Endothelial cell of umbilical vein (primary cell): ENCODE results near the gene ATP6V1A. TPM values are rescaled to one million over a fixed set of nuclear protein-coding genes. Genes with fewer than 3 reads are reported as not detected.

Experiments
- BruUV-seq: library from RNA; stranded (reverse); fragments of 400-500 nt; replicated peaks from 2 replicates; lab custom pipeline; 2021; lab: Mats Ljungman, UMichigan
- CTCF ChIA-PET: fragments of 300-600, 350-600 bp; sonication (Branson Sonifier 250); formaldehyde crosslinking; loops from one replicate; lab custom pipeline; 2021; ENCODE audit warnings: antibody characterized with exemption, inconsistent platforms; lab: Charles Lee
- POLR2A ChIA-PET: fragments of 300-600, 350-600 bp; sonication (Branson Sonifier 250); formaldehyde crosslinking; loops from one replicate; lab custom pipeline; 2021; ENCODE audit warnings: antibody characterized with exemption, inconsistent platforms; lab: Charles Lee
- DNase-seq: peaks from one replicate; pipeline ENCODE4 v3.0.0-alpha.2; 2011; ENCODE audit warnings: low read depth, low spot score
- FAIRE-seq: peaks from 2 replicates; lab custom pipeline; 2011; peaks lifted over from hg19 to GRCh38; lab: Jason Lieb, UNC
- H2AFZ ChIP-seq: 2 replicates; pipeline ENCODE4 v1.6.0; 2012; ENCODE audit warnings: low read depth, low read length, control low read depth, inconsistent platforms
- H3K27ac ChIP-seq: 2 replicates; pipeline ENCODE4 v1.5.1; 2011; ENCODE audit warnings: low read depth, mild to moderate bottlenecking, control low read depth, low read length, moderate library complexity; ENCODE audit not compliant: insufficient read depth
- H3K27me3 ChIP-seq, 2 experiments: 2 replicates each; pipeline versions ENCODE4 v1.6.0 to v1.6.1; 2011; ENCODE audit warnings: low read length in 2 of 2, mixed read lengths in 1 of 2; ENCODE audit not compliant: control insufficient read depth in 2 of 2, insufficient read depth in 2 of 2
- H3K36me3 ChIP-seq, 2 experiments: 2 replicates in 1 of 2; 3 replicates in 1 of 2; pipeline ENCODE4 v1.5.1; 2011; ENCODE audit warnings: low read length in 2 of 2, mild to moderate bottlenecking in 1 of 2, moderate library complexity in 1 of 2; ENCODE audit not compliant: control insufficient read depth in 2 of 2, insufficient read depth in 2 of 2; ENCODE audit errors: extremely low read depth in 1 of 2
- H3K4me1 ChIP-seq: 3 replicates; pipeline ENCODE4 v1.5.1; 2011; ENCODE audit warnings: mild to moderate bottlenecking, low read length; ENCODE audit not compliant: control insufficient read depth, insufficient read depth; ENCODE audit errors: extremely low read depth
- H3K4me2 ChIP-seq: 2 replicates; pipeline ENCODE4 v1.6.1; 2011; ENCODE audit warnings: low read length, control low read depth, mixed read lengths; ENCODE audit not compliant: insufficient read depth
- H3K4me3 ChIP-seq, 3 experiments: fragments of 200-600 bp in 1 of 3; sonication (generic), shearing (Covaris generic) in 1 of 3; replicated peaks in 1 of 3; 2 replicates each; pipeline ENCODE4 v1.5.1; 2011 to 2016; ENCODE audit warnings: control low read depth in 3 of 3, low read length in 3 of 3, mild to moderate bottlenecking in 2 of 3, inconsistent platforms in 1 of 3, low read depth in 1 of 3, moderate library complexity in 1 of 3; ENCODE audit not compliant: insufficient read depth in 1 of 3
- H3K79me2 ChIP-seq: 2 replicates; pipeline ENCODE4 v1.6.0; 2012; ENCODE audit warnings: low read length, inconsistent platforms; ENCODE audit not compliant: control insufficient read depth, insufficient read depth
- H3K9ac ChIP-seq: replicated peaks from 2 replicates; pipeline ENCODE3; 2011; ENCODE audit warnings: low read length, control low read depth; ENCODE audit not compliant: insufficient read depth; ENCODE audit errors: extremely low read depth
- H3K9me1 ChIP-seq: replicated peaks from 3 replicates; pipeline ENCODE4 v1.6.0; 2011; ENCODE audit warnings: mild to moderate bottlenecking, low read length; ENCODE audit not compliant: control insufficient read depth, insufficient read depth; ENCODE audit errors: extremely low read depth
- H3K9me3 ChIP-seq: replicated peaks from 2 replicates; pipeline ENCODE4 v1.5.1; 2012; ENCODE audit warnings: low read length, inconsistent platforms; ENCODE audit not compliant: control insufficient read depth, insufficient read depth
- H4K20me1 ChIP-seq: replicated peaks from 2 replicates; pipeline ENCODE3; 2011; ENCODE audit warnings: mild to moderate bottlenecking, low read length; ENCODE audit not compliant: control insufficient read depth, insufficient read depth; ENCODE audit errors: extremely low read depth
- EZH2 ChIP-seq: IDR thresholded peaks from 2 replicates; pipeline ENCODE4 v1.6.1; 2012; ENCODE audit warnings: borderline replicate concordance, low read depth, mild to moderate bottlenecking, moderate library complexity, low read length, inconsistent platforms; ENCODE audit not compliant: severe bottlenecking
- JUN ChIP-seq: IDR thresholded peaks from 2 replicates; pipeline ENCODE4 v1.6.1; 2011; ENCODE audit warnings: borderline replicate concordance, low read depth; ENCODE audit not compliant: insufficient read length, insufficient read depth
- MYC ChIP-seq: IDR thresholded peaks from one replicate; pipeline ENCODE4 v1.6.1; 2011; ENCODE audit warnings: mild to moderate bottlenecking, low read depth, low read length
- POLR2A ChIP-seq: IDR thresholded peaks from 2 replicates; pipeline ENCODE4 v1.6.1; 2012; ENCODE audit warnings: low read depth, mild to moderate bottlenecking, control low read depth, low read length
- POLR2AphosphoS5 ChIP-seq: IDR thresholded peaks from 2 replicates; pipeline ENCODE4 v1.6.1; 2012; ENCODE audit warnings: low read depth, mild to moderate bottlenecking, control low read depth, low read length, moderate library complexity; ENCODE audit not compliant: insufficient read depth
- dilution Hi-C: fragments of 300-500 bp; cut with MboI; formaldehyde crosslinking; loops from one replicate; pipeline ENCODE4 v1.15.0; 2019; ENCODE audit warnings: low sequenced_read_pairs; ENCODE audit not compliant: extremely low pct_ligation_motif_present
- intact Hi-C: fragments of 100-400 bp; cut with micrococcal nuclease; formaldehyde crosslinking; loops from one replicate; pipeline ENCODE4 v1.10.0; 2022
- polyA plus RNA-seq, 4 experiments: library from polyadenylated mRNA; depleted of rRNA in 3 of 4; stranded (reverse) in 3 of 4; unstranded in 1 of 4; fragments of >200 nt; gene quantifications; 2 replicates each; pipeline versions ENCODE4 v1.2.1 to v1.2.3, GENCODE V29; 2011 to 2012; ENCODE audit warnings: missing spikeins in 1 of 4
- total RNA-seq: library from RNA; stranded (reverse); gene quantifications from 2 replicates; pipeline ENCODE4 v1.2.3, GENCODE V29; 2021
- TF ChIP-seq, protein P1 (sequence below): IDR thresholded peaks from 2 replicates; pipeline ENCODE4 v1.6.1; 2011; ENCODE audit not compliant: insufficient read depth, insufficient read length
- TF ChIP-seq, protein P2 (sequence below), 2 donors: IDR thresholded peaks; 1 replicate in 1 of 2; 2 replicates in 1 of 2; pipeline ENCODE4 v1.5.1; 2011; ENCODE audit warnings: low read length in 2 of 2, mild to moderate bottlenecking in 2 of 2, moderate library complexity in 2 of 2, control low read depth in 1 of 2, inconsistent platforms in 1 of 2, low read depth in 1 of 2; ENCODE audit not compliant: insufficient read depth in 1 of 2; ENCODE audit errors: extremely low read depth in 1 of 2

The ATP6V1A gene
- total and polyA plus RNA-seq, 2 donors (not counting 3 experiments of a cell fraction or from before 2014, with no cell fraction given) = 20.9 to 96.9 TPM

GRCh38 chr3:113741086-113741485 lies 5.7 kb upstream of the ATP6V1A start:
- no peak overlapping the region for H3K4me2 ChIP-seq
- no peaks in the 10 kb centered on the region for H3K36me3 ChIP-seq
- no peaks in the 10 kb centered on the region for H3K9me1 ChIP-seq
- no peak overlapping the region for H3K27ac ChIP-seq
- BruUV-seq = no TSS peak
- no peak overlapping the region for H3K9ac ChIP-seq
- TF ChIP-seq EZH2 = no peak
- TF ChIP-seq JUN = no peak
- no peak overlapping the region for H3K4me3 ChIP-seq
- ChIA-PET POLR2A (no interaction called here), CTCF (interaction anchor here (1.6 to 8.0 kb wide), 3 partner anchors 19 to 413 kb away, joined by 3 to 111 read pairs (median 15); no protein-coding TSS in a partner anchor)
- H3K27me3 ChIP-seq = no peaks in the 10 kb centered on the region
- FAIRE-seq = no peak
- H3K4me1 ChIP-seq = peaks cover 34% of the 10 kb centered on the region
- no peak for DNase-seq
- dilution Hi-C loops (no loop called here), intact Hi-C loops (no loop called here)
- H2AFZ ChIP-seq = no peak overlapping the region
- H3K9me3 ChIP-seq = no peaks in the 10 kb centered on the region
- peaks cover 99% of the 10 kb centered on the region for H3K79me2 ChIP-seq
- H4K20me1 ChIP-seq = peaks cover 2% of the 10 kb centered on the region

DNA sequence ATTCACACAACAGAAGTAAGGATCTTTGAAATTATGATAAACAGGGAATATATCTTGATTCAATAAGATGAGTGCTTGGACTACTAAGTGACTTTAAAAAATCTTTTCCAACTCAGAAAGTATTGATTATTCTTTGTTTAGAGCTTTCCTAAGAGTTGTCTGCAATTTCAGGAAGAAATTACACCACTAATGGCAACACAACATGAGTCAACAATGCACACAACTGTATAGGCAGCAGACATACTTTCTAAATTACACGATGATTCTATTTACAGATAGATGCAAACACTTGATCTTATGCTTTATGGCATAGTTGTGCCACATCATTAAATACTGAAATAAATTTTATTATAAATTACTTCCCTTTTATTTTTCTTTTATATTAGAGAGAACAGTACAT lies 5.2 kb upstream of the ATP6V1A start:
- no peak overlapping the region for H3K4me2 ChIP-seq

More for the DNA sequence above, 5.2 kb upstream of the ATP6V1A start:
- H3K36me3 ChIP-seq = no peaks in the 10 kb centered on the region
- no peaks in the 10 kb centered on the region for H3K9me3 ChIP-seq
- BruUV-seq = no TSS peak
- intact Hi-C loops = no loop called here
- H3K4me3 ChIP-seq = no peak overlapping the region
- DNase-seq = no peak
- ChIA-PET POLR2A (no interaction called here), CTCF (interaction anchor here (1.6 to 8.0 kb wide), 2 partner anchors 19 to 412 kb away, joined by 3 to 111 read pairs; no protein-coding TSS in a partner anchor)
- TF ChIP-seq MYC = no peak
- no peak for TF ChIP-seq POLR2A
- TF ChIP-seq, protein P1, sequence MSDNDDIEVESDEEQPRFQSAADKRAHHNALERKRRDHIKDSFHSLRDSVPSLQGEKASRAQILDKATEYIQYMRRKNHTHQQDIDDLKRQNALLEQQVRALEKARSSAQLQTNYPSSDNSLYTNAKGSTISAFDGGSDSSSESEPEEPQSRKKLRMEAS = no peak
- TF ChIP-seq, protein P2, sequence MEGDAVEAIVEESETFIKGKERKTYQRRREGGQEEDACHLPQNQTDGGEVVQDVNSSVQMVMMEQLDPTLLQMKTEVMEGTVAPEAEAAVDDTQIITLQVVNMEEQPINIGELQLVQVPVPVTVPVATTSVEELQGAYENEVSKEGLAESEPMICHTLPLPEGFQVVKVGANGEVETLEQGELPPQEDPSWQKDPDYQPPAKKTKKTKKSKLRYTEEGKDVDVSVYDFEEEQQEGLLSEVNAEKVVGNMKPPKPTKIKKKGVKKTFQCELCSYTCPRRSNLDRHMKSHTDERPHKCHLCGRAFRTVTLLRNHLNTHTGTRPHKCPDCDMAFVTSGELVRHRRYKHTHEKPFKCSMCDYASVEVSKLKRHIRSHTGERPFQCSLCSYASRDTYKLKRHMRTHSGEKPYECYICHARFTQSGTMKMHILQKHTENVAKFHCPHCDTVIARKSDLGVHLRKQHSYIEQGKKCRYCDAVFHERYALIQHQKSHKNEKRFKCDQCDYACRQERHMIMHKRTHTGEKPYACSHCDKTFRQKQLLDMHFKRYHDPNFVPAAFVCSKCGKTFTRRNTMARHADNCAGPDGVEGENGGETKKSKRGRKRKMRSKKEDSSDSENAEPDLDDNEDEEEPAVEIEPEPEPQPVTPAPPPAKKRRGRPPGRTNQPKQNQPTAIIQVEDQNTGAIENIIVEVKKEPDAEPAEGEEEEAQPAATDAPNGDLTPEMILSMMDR (IDR thresholded peaks at IDR 0.05; ENCODE audit: extremely low read depth in 1 of 2, insufficient read depth in 1 of 2, low read depth in 1 of 2, low read length in 2 of 2) = no peak
- no peak for TF ChIP-seq JUN
- no peak for TF ChIP-seq POLR2AphosphoS5
- H3K27me3 ChIP-seq = no peaks in the 10 kb centered on the region
- dilution Hi-C loops = no loop called here
- H3K9ac ChIP-seq = no peak overlapping the region
- no peaks in the 10 kb centered on the region for H3K9me1 ChIP-seq
- H3K79me2 ChIP-seq = peaks cover 94% of the 10 kb centered on the region
- no peak overlapping the region for H2AFZ ChIP-seq
- peaks cover 2% of the 10 kb centered on the region for H4K20me1 ChIP-seq
- H3K27ac ChIP-seq = no peak overlapping the region
- no peak for FAIRE-seq
- H3K4me1 ChIP-seq = peaks cover 34% of the 10 kb centered on the region
